ENCODE results near the gene KRTAP5-5. TPM values are rescaled to one million over a fixed set of nuclear protein-coding genes. Genes with fewer than 3 reads are reported as not detected.

The KRTAP5-5 gene
- total and polyA plus RNA-seq, 2 of the 13 experiments (the other 11 are each of a cell fraction or from before 2014, with no cell fraction given), result not detected

DNA sequence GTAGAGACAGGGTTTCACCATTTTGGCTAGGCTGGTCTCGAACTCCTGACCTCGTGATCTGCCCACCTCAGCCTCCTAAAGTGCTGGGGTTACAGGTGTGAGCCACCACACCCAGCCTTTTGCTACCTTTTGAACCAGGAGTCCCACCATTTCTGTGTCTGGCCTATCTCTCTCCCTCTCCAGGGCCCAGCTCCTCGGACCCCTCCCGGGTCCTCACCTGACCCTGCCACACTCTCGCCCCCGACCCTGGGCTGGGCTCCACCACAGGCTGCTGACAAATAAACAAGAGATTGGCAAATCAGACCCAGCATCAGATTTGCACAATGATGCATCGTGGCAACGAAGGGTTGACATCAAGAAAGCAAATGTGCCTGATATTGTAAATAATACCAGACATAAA is 8.8 kb downstream of the KRTAP5-5 start (continued):
- TF ChIP-seq ZNF550 (CRISPR knock-in tag; IDR thresholded peaks at IDR 0.05; ENCODE audit: borderline replicate concordance), result no peak
- TF ChIP-seq ZNF143 (CRISPR knock-in tag; IDR thresholded peaks at IDR 0.05), result no peak
- TF ChIP-seq CBFB (CRISPR knock-in tag; IDR thresholded peaks at IDR 0.05), result no peak
- TF ChIP-seq TMF1 (CRISPR knock-in tag; IDR thresholded peaks at IDR 0.05; ENCODE audit: low read depth), result no peak
- TF ChIP-seq FOXO1 (CRISPR knock-in tag; IDR thresholded peaks at IDR 0.05), result no peak
- no peak for TF ChIP-seq DMAP1 (CRISPR knock-in tag; IDR thresholded peaks at IDR 0.05)
- no peak for TF ChIP-seq ZNF781 (CRISPR knock-in tag; IDR thresholded peaks at IDR 0.05; ENCODE audit: borderline replicate concordance, not compliant biosample characterization)
- TF ChIP-seq ZNF484 (CRISPR knock-in tag; IDR thresholded peaks at IDR 0.05; ENCODE audit: borderline replicate concordance, low read depth), result no peak
- no peak for TF ChIP-seq RXRA (CRISPR knock-in tag; IDR thresholded peaks at IDR 0.05)
- TF ChIP-seq NFIB (CRISPR knock-in tag; IDR thresholded peaks at IDR 0.05; ENCODE audit: borderline replicate concordance), result no peak
- TF ChIP-seq ZNF557 (CRISPR knock-in tag; IDR thresholded peaks at IDR 0.05), result no peak
- no peak for TF ChIP-seq ZNF576 (CRISPR knock-in tag; IDR thresholded peaks at IDR 0.05)

DNA sequence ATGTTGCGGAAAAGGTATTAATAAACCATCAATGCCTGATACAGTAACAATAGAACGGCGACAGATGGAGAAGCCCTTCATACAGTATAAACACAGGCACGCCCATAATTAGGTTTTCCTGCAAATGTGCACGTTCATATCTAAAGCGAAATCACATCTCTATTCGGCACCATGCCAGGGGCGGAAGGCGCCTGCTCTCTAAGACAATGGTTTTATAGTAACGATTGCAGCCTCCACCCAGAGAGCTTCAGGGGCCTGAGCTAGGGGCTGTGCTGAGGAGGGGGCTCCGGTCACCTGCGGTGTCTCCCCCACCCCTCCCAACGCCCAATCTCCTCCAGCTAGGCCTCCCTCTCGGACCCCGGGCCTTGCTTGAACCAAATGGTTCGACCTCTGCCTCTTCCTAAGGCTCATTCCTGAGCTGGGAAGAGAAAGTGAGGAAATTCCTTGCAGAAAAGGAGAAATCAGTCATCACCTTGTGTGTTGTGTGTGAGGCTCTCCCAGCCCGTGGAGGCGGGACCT is 9.6 kb downstream of the KRTAP5-5 start:
- Histone ChIP-seq H3K27me3 (ENCODE audit: control insufficient read depth in 1 of 2, insufficient read depth in 2 of 2, low read length in 2 of 2) (peaks cover 4 to 55% of the 10 kb centered on the region in 2 experiments), H3K79me2 (ENCODE audit: insufficient read depth, low read length) (no peaks in the 10 kb centered on the region), H2AFZ (ENCODE audit: low read length) (no peak overlapping the region), H4K20me1 (ENCODE audit: insufficient read depth, low read length) (no peaks in the 10 kb centered on the region), H3K27ac (ENCODE audit: extremely low read length, insufficient read depth, low read length) (no peak overlapping the region), H3K9ac (ENCODE audit: insufficient read depth, low read depth, low read length) (no peak overlapping the region), H3K9me3 (ENCODE audit: low read length) (no peaks in the 10 kb centered on the region), H3K4me1 (ENCODE audit: insufficient read depth, low read length) (no peaks in the 10 kb centered on the region), H3K4me3 (replicated peaks in 1 of 3; ENCODE audit: insufficient read depth in 1 of 3, low read depth in 2 of 3, low read length in 3 of 3) (no peak overlapping the region), H3K36me3 (replicated peaks in 1 of 2; ENCODE audit: control insufficient read depth in 1 of 2, insufficient read depth in 2 of 2, low read length in 2 of 2) (no peaks in the 10 kb centered on the region), H3K4me2 (ENCODE audit: low read depth, low read length) (no peak overlapping the region)
- CTCF ChIA-PET (ENCODE audit: low intra/inter-chr PET ratio, low total read pairs), result interaction anchor here (1.4 to 1.5 kb wide), 2 partner anchors 512 to 517 kb away, joined by 6 to 10 read pairs; no protein-coding TSS in a partner anchor
- no TSS peak for BruUV-seq (replicated peaks)
- intact Hi-C loops (cut with micrococcal nuclease; ENCODE audit: unreplicated experiment) (no loop called here), in situ Hi-C loops (cut with HindIII; ENCODE audit: extremely low pct_ligation_motif_present, low pct_unique_long_range_greater_than_20kb) (no loop called here)
- POLR2A ChIA-PET, result no interaction called here
- ATAC-seq, result no peak
- no peak for DNase-seq (ENCODE audit: low spot score)
- WGBS (ENCODE audit: low lambda C conversion rate), result 54% methylated on average over 12 of the region's 18 CpGs
- FAIRE-seq, result no peak
- TF ChIP-seq, protein P1, sequence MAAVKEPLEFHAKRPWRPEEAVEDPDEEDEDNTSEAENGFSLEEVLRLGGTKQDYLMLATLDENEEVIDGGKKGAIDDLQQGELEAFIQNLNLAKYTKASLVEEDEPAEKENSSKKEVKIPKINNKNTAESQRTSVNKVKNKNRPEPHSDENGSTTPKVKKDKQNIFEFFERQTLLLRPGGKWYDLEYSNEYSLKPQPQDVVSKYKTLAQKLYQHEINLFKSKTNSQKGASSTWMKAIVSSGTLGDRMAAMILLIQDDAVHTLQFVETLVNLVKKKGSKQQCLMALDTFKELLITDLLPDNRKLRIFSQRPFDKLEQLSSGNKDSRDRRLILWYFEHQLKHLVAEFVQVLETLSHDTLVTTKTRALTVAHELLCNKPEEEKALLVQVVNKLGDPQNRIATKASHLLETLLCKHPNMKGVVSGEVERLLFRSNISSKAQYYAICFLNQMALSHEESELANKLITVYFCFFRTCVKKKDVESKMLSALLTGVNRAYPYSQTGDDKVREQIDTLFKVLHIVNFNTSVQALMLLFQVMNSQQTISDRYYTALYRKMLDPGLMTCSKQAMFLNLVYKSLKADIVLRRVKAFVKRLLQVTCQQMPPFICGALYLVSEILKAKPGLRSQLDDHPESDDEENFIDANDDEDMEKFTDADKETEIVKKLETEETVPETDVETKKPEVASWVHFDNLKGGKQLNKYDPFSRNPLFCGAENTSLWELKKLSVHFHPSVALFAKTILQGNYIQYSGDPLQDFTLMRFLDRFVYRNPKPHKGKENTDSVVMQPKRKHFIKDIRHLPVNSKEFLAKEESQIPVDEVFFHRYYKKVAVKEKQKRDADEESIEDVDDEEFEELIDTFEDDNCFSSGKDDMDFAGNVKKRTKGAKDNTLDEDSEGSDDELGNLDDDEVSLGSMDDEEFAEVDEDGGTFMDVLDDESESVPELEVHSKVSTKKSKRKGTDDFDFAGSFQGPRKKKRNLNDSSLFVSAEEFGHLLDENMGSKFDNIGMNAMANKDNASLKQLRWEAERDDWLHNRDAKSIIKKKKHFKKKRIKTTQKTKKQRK (IDR thresholded peaks at IDR 0.05; ENCODE audit: low read length), result no peak
- TF ChIP-seq, protein P2, sequence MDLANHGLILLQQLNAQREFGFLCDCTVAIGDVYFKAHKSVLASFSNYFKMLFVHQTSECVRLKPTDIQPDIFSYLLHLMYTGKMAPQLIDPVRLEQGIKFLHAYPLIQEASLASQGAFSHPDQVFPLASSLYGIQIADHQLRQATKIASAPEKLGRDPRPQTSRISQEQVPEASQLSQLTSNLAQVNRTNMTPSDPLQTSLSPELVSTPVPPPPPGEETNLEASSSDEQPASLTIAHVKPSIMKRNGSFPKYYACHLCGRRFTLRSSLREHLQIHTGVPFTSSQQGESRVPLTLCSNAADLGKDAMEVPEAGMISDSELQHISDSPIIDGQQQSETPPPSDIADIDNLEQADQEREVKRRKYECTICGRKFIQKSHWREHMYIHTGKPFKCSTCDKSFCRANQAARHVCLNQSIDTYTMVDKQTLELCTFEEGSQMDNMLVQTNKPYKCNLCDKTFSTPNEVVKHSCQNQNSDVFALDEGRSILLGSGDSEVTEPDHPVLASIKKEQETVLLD (CRISPR knock-in tag; IDR thresholded peaks at IDR 0.05; ENCODE audit: low read depth), result no peak
- TF ChIP-seq ZBTB8A (CRISPR knock-in tag; IDR thresholded peaks at IDR 0.05; ENCODE audit: borderline replicate concordance, low read depth) (no peak), BRD4 (CRISPR knock-in tag; IDR thresholded peaks at IDR 0.05) (no peak), TERF1 (CRISPR knock-in tag; IDR thresholded peaks at IDR 0.05) (no peak), NCOA2 (CRISPR knock-in tag; IDR thresholded peaks at IDR 0.05) (no peak)
